Measurements from ENCODE around the gene AHNAK2. TPM values are rescaled to one million over a fixed set of nuclear protein-coding genes. Genes with fewer than 3 reads are reported as not detected.

The AHNAK2 gene
- total and polyA plus RNA-seq, 2 of the 13 experiments (the other 11 are each of a cell fraction or from before 2014, with no cell fraction given) = 0.11 to 0.18 TPM

GRCh38 chr14:105021656-105022275, 43.6 kb upstream of the AHNAK2 start (continued):
- TF ChIP-seq SCMH1 (CRISPR knock-in tag; IDR thresholded peaks at IDR 0.05; ENCODE audit: borderline replicate concordance) = no peak
- no peak for TF ChIP-seq ZNF44 (CRISPR knock-in tag; IDR thresholded peaks at IDR 0.05)
- no peak for TF ChIP-seq ZNF513 (CRISPR knock-in tag; conservative IDR thresholded peaks at IDR 0.05)
- no peak for TF ChIP-seq HNRNPLL (IDR thresholded peaks at IDR 0.05; ENCODE audit: low read depth, low read length, poor library complexity, severe bottlenecking)
- TF ChIP-seq PHB2 (IDR thresholded peaks at IDR 0.05; ENCODE audit: partially characterized antibody) = no peak
- no peak for TF ChIP-seq FIP1L1 (IDR thresholded peaks at IDR 0.05; ENCODE audit: borderline replicate concordance, insufficient read depth, low read depth, low read length)
- TF ChIP-seq ATF2 (CRISPR knock-in tag; IDR thresholded peaks at IDR 0.05) = no peak
- no peak for TF ChIP-seq REPIN1 (CRISPR knock-in tag; IDR thresholded peaks at IDR 0.05; ENCODE audit: borderline replicate concordance, low read depth)
- no peak for TF ChIP-seq SATB2 (CRISPR knock-in tag; IDR thresholded peaks at IDR 0.05)
- no peak for TF ChIP-seq GZF1 (CRISPR knock-in tag; IDR thresholded peaks at IDR 0.05)
- TF ChIP-seq ZNF34 (CRISPR knock-in tag; IDR thresholded peaks at IDR 0.05; ENCODE audit: borderline replicate concordance) = no peak
- no peak for TF ChIP-seq PLRG1 (conservative IDR thresholded peaks at IDR 0.05)
- TF ChIP-seq WIZ (CRISPR knock-in tag; IDR thresholded peaks at IDR 0.05) = no peak
- TF ChIP-seq CERS6 (CRISPR knock-in tag; IDR thresholded peaks at IDR 0.05) = no peak
- no peak for TF ChIP-seq ZNF660 (CRISPR knock-in tag; IDR thresholded peaks at IDR 0.05; ENCODE audit: borderline replicate concordance, low read depth)
- TF ChIP-seq ZNF264 (CRISPR knock-in tag; IDR thresholded peaks at IDR 0.05) = no peak
- no peak for TF ChIP-seq GATAD1 (CRISPR knock-in tag; IDR thresholded peaks at IDR 0.05)
- TF ChIP-seq NR2F6 (IDR thresholded peaks at IDR 0.05) = no peak
- 0 out of 2 replicates have a peak, but pooled peaks have one; percentile 3 for TF ChIP-seq NR2F6 (CRISPR knock-in tag; IDR thresholded peaks at IDR 0.05)
- TF ChIP-seq SIX1 (CRISPR knock-in tag; IDR thresholded peaks at IDR 0.05; ENCODE audit: borderline replicate concordance) = no peak
- no peak for TF ChIP-seq FOXM1 (CRISPR knock-in tag; IDR thresholded peaks at IDR 0.05)
- no peak; the same call in 1 of the 2 replicates for TF ChIP-seq FOXC1 (CRISPR knock-in tag; IDR thresholded peaks at IDR 0.05; ENCODE audit: borderline replicate concordance)
- TF ChIP-seq POLR2G (IDR thresholded peaks at IDR 0.05; ENCODE audit: low read depth, low read length) = 0 out of 2 replicates have a peak, but pooled peaks have one; percentile 19
- no peak for TF ChIP-seq CREB1 (IDR thresholded peaks at IDR 0.05)
- peak; percentile 40 for TF ChIP-seq CREB1 (CRISPR knock-in tag; IDR thresholded peaks at IDR 0.05)
- TF ChIP-seq ZNF781 (CRISPR knock-in tag; IDR thresholded peaks at IDR 0.05; ENCODE audit: borderline replicate concordance, not compliant biosample characterization) = no peak
